Activated T-helper 1 cell treated with anti-CD3 and anti-CD28 coated beads, Interleukin-2, amount 50 U/mL, for 16 hours (primary cell): ENCODE results near the gene MYO9A.

Source experiments
- DNase-seq, 2 donors: peaks; one replicate each; pipeline ENCODE4 v3.0.0-alpha.2; 2020; ENCODE audit warnings: low read depth in 1 of 2, low spot score in 1 of 2

Gene MYO9A

GRCh38 chr15:72118017-72118978 is at the start of gene MYO9A, which contains the start of gene SENP8:
Gene MYO9A, minus strand, starts transcription at chr15:72118150. Its CDS starts 71,587 bp downstream, at chr15:72046563.
Gene SENP8, plus strand, starts transcription at chr15:72118403. Its CDS starts 21,221 bp downstream, at chr15:72139624.
- peak; percentile 99 for DNase-seq

GRCh38 chr15:72167445-72167844 is 49.5 kb upstream of the MYO9A start:
- DNase-seq: no peak

GRCh38 chr15:72166716-72167417 is 48.9 kb upstream of the MYO9A start:
- DNase-seq: no peak

- DNase-seq: no peak
Measured at GRCh38 chr15:72163719-72164118, 45.8 kb upstream of the MYO9A start.

- DNase-seq: no peak
Measured at GRCh38 chr15:72162569-72162968, 44.6 kb upstream of the MYO9A start.

- DNase-seq: no peak
Measured at GRCh38 chr15:72161361-72162132, 43.6 kb upstream of the MYO9A start.

GRCh38 chr15:72160696-72161245 is 42.8 kb upstream of the MYO9A start:
- no peak for DNase-seq

GRCh38 chr15:72156928-72157327 is 39.0 kb upstream of the MYO9A start:
- DNase-seq: no peak

- DNase-seq: peak; percentile 61 to 70
Measured at GRCh38 chr15:72155635-72156616, 38.0 kb upstream of the MYO9A start.

- no peak for DNase-seq
Measured at GRCh38 chr15:72155003-72155621, 37.2 kb upstream of the MYO9A start.

- DNase-seq: no peak
Measured at GRCh38 chr15:72154316-72154715, 36.4 kb upstream of the MYO9A start.

GRCh38 chr15:72153269-72154000 is 35.5 kb upstream of the MYO9A start:
- DNase-seq: no peak

- DNase-seq: no peak
Measured at GRCh38 chr15:72147418-72147817, 29.5 kb upstream of the MYO9A start.

GRCh38 chr15:72146934-72147333 is 29.0 kb upstream of the MYO9A start:
- DNase-seq: no peak

- no peak for DNase-seq
Measured at GRCh38 chr15:72146221-72146620, 28.3 kb upstream of the MYO9A start.

- no peak for DNase-seq
Measured at GRCh38 chr15:72141171-72142084, 23.5 kb upstream of the MYO9A start.

GRCh38 chr15:72140088-72140487 is 22.1 kb upstream of the MYO9A start:
- DNase-seq: no peak

- DNase-seq: no peak
Measured at GRCh38 chr15:72139667-72140066, 21.7 kb upstream of the MYO9A start.
